Raji (cell line): Measurements from ENCODE around the gene AMER2.

Experiments
- POLR2A ChIP-seq: IDR thresholded peaks from 2 replicates; pipeline ENCODE4 v1.6.1; 2011; ENCODE audit warnings: low read depth, low read length, control low read depth; ENCODE audit not compliant: insufficient read depth

AMER2 gene

GRCh38 chr13:25192489-25192888 lies 20.4 kb upstream of the AMER2 start:
- TF ChIP-seq POLR2A: no peak

- no peak for TF ChIP-seq POLR2A
Observed at GRCh38 chr13:25192052-25192451, 20.0 kb upstream of the AMER2 start.

GRCh38 chr13:25190771-25191170 lies 18.7 kb upstream of the AMER2 start:
- TF ChIP-seq POLR2A: no peak

- TF ChIP-seq POLR2A: no peak
Observed at GRCh38 chr13:25190256-25190655, 18.2 kb upstream of the AMER2 start.

GRCh38 chr13:25187596-25187995 lies 15.5 kb upstream of the AMER2 start:
- no peak for TF ChIP-seq POLR2A

GRCh38 chr13:25186187-25186586 lies 14.1 kb upstream of the AMER2 start:
- no peak for TF ChIP-seq POLR2A

GRCh38 chr13:25181597-25181996 lies 9.5 kb upstream of the AMER2 start:
- no peak for TF ChIP-seq POLR2A

GRCh38 chr13:25180775-25181537 lies 8.9 kb upstream of the AMER2 start:
- TF ChIP-seq POLR2A: no peak

GRCh38 chr13:25179832-25180774 lies 8.0 kb upstream of the AMER2 start:
- no peak for TF ChIP-seq POLR2A

GRCh38 chr13:25179011-25179410 lies 6.9 kb upstream of the AMER2 start:
- no peak for TF ChIP-seq POLR2A

GRCh38 chr13:25178070-25178469 lies 6.0 kb upstream of the AMER2 start:
- TF ChIP-seq POLR2A: no peak

- no peak for TF ChIP-seq POLR2A
Observed at GRCh38 chr13:25177636-25178035, 5.5 kb upstream of the AMER2 start.

- TF ChIP-seq POLR2A: no peak
Observed at GRCh38 chr13:25177012-25177411, 4.9 kb upstream of the AMER2 start.

- no peak for TF ChIP-seq POLR2A
Observed at GRCh38 chr13:25175431-25175830, 3.3 kb upstream of the AMER2 start.

GRCh38 chr13:25175026-25175425 lies 2.9 kb upstream of the AMER2 start:
- TF ChIP-seq POLR2A: no peak

- no peak for TF ChIP-seq POLR2A
Observed at GRCh38 chr13:25174304-25174703, 2.2 kb upstream of the AMER2 start.
